Activated CD8-positive, alpha-beta memory T cell treated with anti-CD3 and anti-CD28 coated beads for 1 hour (primary cell): ENCODE data around the gene TCF7L1.
"Not testable (repeated sequence)": the region's sequence is repeated elsewhere in the genome, so short reads cannot be mapped to it uniquely, and the experiment has no call there.

Source experiments
- DNase-seq, 2 donors: peaks; one replicate each; pipeline ENCODE4 v3.0.0-alpha.2; 2020; ENCODE audit warnings: low read depth in 1 of 2; ENCODE audit errors: extremely low read depth in 1 of 2

TCF7L1 gene

GRCh38 chr2:85131116-85131515 lies 2.1 kb upstream of the TCF7L1 start:
- no peak for DNase-seq

- no peak for DNase-seq
Measured at GRCh38 chr2:85132397-85132796, 795 bp upstream of the TCF7L1 start.

- DNase-seq: no peak
Measured at GRCh38 chr2:85133751-85134254, 611 bp downstream of the TCF7L1 start.

DNA sequence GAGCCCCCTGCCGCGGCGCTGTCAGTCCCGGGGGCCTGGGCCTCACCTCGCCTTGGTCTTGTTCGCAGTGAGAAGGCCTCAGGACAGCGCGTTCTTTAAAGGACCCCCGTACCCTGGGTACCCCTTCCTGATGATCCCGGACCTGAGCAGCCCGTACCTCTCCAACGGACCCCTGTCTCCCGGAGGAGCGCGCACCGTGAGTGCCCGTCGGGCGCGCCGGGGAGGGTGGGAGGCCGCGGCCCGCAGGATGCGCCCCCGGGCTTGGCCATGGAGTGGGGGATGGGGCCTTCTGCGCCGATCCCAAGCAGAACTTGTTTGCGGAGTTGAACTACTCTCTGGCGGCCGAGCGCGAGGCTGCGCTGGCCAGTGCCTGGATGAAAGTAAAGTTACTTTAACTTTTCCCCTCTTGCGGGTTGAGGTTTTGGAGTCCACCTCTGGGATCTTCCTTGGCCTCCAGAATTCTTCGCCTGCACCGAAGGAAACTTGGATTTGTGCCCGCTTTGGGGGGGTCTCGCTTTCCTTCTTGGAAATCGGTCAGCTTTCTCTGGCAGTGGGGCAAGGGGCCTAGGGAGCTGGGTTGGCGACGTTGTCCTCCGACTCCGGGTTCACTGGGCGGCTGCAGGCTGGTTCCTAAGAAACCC lies 1.2 kb downstream of the TCF7L1 start:
- DNase-seq: no peak

DNA sequence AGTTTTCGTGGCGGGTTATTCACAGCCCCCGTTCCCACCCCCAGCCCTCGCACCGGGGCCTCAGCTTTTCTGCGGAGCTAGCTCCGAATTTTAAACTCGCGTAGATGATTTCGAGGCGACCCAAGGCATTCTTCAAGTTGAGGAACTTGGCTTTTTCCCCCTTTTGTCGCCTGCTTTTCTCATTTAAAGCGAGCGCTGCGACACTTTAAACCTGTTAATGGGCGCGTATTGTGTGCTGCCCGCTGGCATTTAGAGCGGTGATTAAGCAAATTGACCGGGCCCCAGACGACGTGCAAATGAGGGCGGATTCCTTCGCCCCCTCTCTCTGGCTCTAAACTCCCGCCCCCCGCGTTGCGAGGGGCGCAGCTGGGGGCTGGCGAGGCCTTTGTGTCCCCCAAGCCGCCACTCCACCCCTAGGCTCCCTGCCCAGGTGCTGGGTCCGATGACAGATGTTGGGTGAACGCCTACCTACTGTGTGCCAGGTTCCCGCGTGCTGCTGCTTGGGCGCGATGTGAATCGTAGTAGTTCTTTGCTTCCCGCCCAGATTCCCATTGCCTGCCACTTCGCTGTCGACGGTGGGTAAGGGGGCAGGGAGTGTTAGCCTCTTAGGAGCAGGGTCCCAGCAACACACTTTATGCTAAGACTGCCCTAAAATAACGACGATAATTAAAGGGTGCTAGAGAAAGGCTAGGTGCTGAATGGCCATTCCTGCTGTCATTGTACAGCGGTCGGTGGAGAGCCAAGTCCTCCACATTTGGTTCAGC lies 1.9 kb downstream of the TCF7L1 start:
- DNase-seq: no peak

GRCh38 chr2:85135660-85135914 lies 2.4 kb downstream of the TCF7L1 start:
- no peak for DNase-seq

DNA sequence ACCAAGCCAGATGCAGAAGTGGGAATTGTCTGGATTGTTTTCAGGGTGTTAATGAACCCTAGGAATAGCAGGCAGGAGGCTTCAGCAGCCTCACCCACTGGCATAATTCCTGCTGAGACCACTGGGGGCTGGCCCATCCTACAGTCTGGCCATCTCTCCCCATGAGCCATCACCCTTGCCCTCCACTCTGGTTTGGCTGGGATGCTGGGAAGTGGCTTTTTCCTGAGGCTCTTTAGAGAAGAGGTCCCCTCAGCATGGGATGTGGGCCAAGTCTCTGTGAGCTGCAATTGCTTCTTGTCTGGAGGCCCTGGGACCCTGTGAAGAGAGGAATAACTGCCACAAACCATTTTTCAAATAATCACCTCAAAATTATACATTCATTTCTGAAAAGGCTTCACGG lies 4.0 kb downstream of the TCF7L1 start:
- no peak for DNase-seq

- no peak for DNase-seq
Measured at GRCh38 chr2:85143463-85144082, 10.4 kb downstream of the TCF7L1 start.

DNA sequence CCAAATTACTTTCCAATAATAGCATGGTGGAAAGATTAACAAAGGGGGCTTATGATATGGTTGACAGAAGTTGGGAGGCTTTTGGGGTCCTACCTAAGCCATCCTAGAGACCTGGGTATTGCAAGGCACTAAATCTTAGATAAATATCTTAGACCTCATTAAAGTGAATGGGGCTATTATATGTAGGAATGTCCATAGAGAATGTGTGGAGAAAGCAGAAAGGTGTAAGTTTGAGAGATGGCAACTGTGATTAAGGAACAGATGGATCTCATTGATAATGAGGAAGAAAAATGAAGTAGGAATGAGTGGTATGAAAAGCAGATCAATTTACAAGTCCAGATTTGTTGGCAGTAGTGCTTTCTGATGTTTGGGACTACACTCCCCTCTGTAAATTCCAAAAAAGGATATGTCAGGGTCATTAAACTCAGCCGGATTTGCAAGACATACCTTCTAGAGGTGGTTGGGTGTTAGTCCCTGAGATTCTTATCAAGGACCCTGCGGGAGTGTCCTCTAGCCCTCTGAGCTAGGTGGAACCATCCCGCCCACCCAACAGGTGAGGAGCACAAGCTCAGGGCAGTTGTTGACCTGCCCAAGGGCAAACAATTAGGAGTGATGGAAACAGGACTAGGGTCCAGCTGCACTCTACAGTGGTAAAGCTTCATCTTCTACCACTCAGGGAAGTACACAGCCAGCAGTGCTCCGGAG lies 12.1 kb downstream of the TCF7L1 start:
- no peak for DNase-seq

DNA sequence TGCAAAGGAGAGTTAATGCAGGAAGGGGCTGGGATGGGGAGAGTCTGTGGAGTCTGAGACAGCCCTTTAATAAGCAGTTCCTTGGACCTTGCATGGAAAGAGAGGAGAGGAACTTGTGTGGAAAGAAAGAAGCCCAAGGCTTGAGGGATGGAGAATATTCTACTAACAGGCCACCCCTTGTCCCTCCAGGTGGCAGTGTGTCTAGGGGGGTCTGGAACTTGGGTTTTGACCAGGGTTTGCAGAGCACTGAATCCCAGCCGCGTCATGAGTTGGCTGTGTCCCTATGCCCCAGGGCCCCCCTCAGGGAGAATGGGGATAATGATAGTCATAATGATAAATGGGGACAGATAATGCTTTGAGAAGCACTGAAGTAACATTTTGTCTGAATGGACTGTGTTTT lies 15.0 kb downstream of the TCF7L1 start:
- no peak for DNase-seq

- no peak for DNase-seq
Measured at GRCh38 chr2:85151026-85151425, 17.8 kb downstream of the TCF7L1 start.

DNA sequence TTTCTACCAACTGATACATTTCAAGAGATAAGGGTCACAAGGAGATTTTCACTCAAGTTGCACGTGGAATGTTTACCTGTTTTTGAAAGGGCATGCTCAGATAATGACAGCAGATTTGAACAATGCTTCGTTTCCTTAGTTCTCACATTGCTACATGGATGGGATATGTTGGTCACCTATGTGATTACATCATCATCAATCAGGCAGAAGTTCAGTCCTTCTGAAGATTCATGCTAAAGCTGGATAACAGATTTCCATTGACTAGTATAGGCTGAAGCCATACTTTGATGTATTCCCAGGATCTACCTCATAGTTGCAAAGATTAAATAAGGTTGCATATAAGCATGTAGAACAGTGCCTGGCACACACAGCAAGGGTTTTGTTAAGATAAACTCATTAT lies 19.7 kb downstream of the TCF7L1 start:
- DNase-seq: no peak

- DNase-seq: no peak
Measured at GRCh38 chr2:85154048-85154753, 21.0 kb downstream of the TCF7L1 start.

- DNase-seq: not testable (repeated sequence)
Measured at GRCh38 chr2:85155082-85155481, 21.9 kb downstream of the TCF7L1 start.

DNA sequence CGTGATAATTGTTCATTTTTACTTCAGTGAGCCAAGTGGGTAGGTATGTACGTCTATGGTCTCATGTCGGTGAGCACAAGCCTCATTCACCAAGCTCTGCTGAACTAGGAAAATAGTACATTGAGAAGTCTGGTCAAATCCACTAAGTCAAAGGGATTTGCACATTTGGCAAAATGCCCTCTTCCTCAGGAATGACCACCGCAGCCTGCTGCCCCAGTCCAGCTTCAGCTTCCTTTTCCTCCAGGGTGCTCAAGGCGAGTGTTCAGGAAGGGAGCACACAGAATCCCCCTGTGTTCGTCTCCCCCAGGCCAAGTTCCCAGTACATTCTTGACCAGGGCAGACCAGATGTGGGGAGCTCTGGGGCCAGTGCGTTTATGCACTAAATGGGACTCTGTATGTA lies 23.0 kb downstream of the TCF7L1 start:
- DNase-seq: no peak

GRCh38 chr2:85156619-85157018 lies 23.4 kb downstream of the TCF7L1 start:
- no peak for DNase-seq

DNA sequence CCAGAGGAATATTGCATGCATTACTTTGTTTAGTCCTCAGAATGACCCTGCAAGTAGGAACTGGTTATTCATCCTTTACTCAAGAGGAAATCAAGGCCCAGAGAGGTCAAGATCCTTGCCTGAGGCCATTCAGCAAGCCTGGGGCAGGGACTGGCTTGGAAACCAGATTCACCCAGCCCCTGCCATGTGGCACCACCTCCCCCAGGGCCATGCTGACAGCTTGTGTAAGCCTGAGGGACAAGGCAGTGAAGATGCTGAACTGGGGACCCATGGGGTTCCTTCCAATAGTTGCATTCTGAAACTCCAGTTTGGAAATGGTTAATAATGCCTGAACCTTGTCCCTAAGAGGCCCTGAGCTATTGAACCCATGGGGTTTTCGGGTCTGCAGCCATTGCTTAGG lies 24.2 kb downstream of the TCF7L1 start:
- no peak for DNase-seq

DNA sequence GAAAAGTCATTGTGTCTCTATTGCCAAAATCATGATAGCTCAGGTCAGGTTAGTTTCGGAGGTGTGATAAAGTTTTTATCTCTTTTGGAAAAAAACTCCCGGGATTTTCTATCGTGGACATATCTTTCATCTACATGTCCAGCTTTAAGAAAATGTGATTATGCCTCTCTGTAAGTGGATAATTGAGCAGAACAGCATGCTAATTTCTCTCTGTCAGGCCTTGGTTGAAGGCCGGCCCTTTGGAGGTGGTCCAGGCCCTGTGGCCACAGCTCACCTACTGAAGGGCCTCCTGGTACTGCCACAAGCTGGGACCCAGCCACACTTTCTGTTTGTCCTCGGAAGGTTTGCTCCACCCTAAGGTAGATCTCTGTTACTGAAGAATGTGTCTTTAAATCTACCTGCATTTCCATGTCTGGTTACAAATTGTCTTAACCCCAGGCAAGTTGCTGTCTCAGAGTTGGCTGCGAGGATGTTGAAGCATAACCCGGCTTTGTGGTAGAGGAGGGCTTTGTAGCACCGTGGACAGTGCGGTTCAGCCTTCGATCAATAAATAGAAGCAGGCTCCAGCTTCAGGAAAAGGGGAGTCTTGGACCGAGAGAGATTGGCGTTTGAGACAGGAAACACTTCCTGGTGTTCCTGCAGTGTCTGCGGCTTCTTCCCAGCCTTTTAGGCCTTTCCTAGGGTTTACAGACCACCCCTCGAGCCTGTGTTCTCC lies 25.5 kb downstream of the TCF7L1 start:
- DNase-seq: no peak

- no peak for DNase-seq
Measured at GRCh38 chr2:85159589-85159988, 26.4 kb downstream of the TCF7L1 start.
